Measurements from ENCODE around the gene CRYGD.

DNA sequence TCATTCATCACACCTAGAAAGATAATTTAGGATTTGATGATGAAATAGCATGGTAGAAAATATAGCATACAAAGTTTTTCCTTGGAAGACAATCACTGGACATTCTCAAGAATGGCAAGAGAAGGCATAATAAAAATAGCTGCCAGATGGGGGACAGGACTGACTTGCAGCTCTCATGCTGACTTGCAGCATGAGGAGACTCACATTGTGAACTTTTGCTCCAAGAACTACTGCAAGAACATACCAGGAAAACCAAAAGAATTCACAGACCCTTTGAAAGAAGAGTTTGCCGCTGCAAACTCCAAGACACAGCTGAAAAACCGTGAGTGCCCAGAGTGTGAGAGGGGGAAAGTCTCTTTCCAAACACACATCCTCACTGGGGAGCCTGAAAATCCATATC, 47.0 kb downstream of the CRYGD start:
- TF ChIP-seq RAD51 (IDR thresholded peaks at IDR 0.05; ENCODE audit: borderline replicate concordance, low read depth) (no peak), HDAC2 (IDR thresholded peaks at IDR 0.05) (no peak), MCM5 (IDR thresholded peaks at IDR 0.05; ENCODE audit: low read depth) (no peak), ELK1 (CRISPR knock-in tag; IDR thresholded peaks at IDR 0.05) (no peak), POLR2AphosphoS5 (IDR thresholded peaks at IDR 0.05; ENCODE audit: control insufficient read depth, insufficient read depth, low read depth, low read length) (no peak), RFX7 (CRISPR knock-in tag; IDR thresholded peaks at IDR 0.05) (no peak), ATF1 (CRISPR knock-in tag; IDR thresholded peaks at IDR 0.05) (no peak), ATF1 (tag; IDR thresholded peaks at IDR 0.05) (no peak), TBP (optimal IDR thresholded peaks at IDR 0.05; ENCODE audit: low read depth, low read length) (no peak), CTCF (IDR thresholded peaks at IDR 0.05 in 2 of 3, conservative IDR thresholded peaks at IDR 0.05 in 1 of 3; ENCODE audit: insufficient read depth in 2 of 3, low read depth in 1 of 3, low read length in 3 of 3) (no peak), ZBTB17 (CRISPR knock-in tag; IDR thresholded peaks at IDR 0.05) (no peak), ZFP91 (CRISPR knock-in tag; IDR thresholded peaks at IDR 0.05) (no peak), TAF1 (IDR thresholded peaks at IDR 0.05; ENCODE audit: control insufficient read depth, extremely low read depth, insufficient read depth, low read length, severe bottlenecking) (no peak), POU5F1 (IDR thresholded peaks at IDR 0.05; ENCODE audit: borderline replicate concordance, low read depth, low read length, partially characterized antibody) (no peak)
- TF ChIP-seq, protein P1, sequence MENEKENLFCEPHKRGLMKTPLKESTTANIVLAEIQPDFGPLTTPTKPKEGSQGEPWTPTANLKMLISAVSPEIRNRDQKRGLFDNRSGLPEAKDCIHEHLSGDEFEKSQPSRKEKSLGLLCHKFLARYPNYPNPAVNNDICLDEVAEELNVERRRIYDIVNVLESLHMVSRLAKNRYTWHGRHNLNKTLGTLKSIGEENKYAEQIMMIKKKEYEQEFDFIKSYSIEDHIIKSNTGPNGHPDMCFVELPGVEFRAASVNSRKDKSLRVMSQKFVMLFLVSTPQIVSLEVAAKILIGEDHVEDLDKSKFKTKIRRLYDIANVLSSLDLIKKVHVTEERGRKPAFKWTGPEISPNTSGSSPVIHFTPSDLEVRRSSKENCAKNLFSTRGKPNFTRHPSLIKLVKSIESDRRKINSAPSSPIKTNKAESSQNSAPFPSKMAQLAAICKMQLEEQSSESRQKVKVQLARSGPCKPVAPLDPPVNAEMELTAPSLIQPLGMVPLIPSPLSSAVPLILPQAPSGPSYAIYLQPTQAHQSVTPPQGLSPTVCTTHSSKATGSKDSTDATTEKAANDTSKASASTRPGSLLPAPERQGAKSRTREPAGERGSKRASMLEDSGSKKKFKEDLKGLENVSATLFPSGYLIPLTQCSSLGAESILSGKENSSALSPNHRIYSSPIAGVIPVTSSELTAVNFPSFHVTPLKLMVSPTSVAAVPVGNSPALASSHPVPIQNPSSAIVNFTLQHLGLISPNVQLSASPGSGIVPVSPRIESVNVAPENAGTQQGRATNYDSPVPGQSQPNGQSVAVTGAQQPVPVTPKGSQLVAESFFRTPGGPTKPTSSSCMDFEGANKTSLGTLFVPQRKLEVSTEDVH (IDR thresholded peaks at IDR 0.05; ENCODE audit: low read depth, partially characterized antibody), result no peak

Measured in K562 (cell line).